Ovary (tissue), 3 donors: ENCODE measurements around the gene MACROH2A1.

Source experiments
- CTCF ChIP-seq, 3 donors: fragments of 450-650 bp in 2 of 3; fragments of 200-600 bp in 1 of 3; IDR thresholded peaks; one replicate each; pipeline versions ENCODE4 v1.5.1 to v1.8.0; 2016 to 2022; ENCODE audit warnings: antibody characterized with exemption in 3 of 3, mild to moderate bottlenecking in 1 of 3
- EP300 ChIP-seq: sonication (generic); formaldehyde crosslinking; IDR thresholded peaks from one replicate; pipeline ENCODE4 v1.6.1; 2017; ENCODE audit warnings: antibody characterized with exemption
- POLR2A ChIP-seq: fragments of 450-650 bp; IDR thresholded peaks from one replicate; pipeline ENCODE4 v1.6.1; 2017; ENCODE audit warnings: antibody characterized with exemption, mild to moderate bottlenecking, moderate library complexity
- donor health status: DM: no; HTN: no; CAD: no.

GRCh38 chr5:135357685-135358084, 41.3 kb downstream of the MACROH2A1 start:
- TF ChIP-seq CTCF (IDR thresholded peaks at IDR 0.05) (no peak), POLR2A (no peak), EP300 (no peak)
